WTC11 (cell line): ENCODE data around the gene TPPP3. TPM values are rescaled to one million over a fixed set of nuclear protein-coding genes. Genes with fewer than 3 reads are reported as not detected.

ENCODE experiments used
- ATAC-seq: fragments of 200-7000 bp; cut with Tn5 transposase; 2 replicates; pipeline ENCODE4 v1.10.0; 2021; ENCODE audit warnings: mild to moderate bottlenecking, moderate library complexity
- CTCF ChIA-PET: fragments of 300-600 bp; sonication (Branson Sonifier 250); formaldehyde crosslinking; loops from one replicate; lab custom pipeline; 2021; ENCODE audit warnings: antibody characterized with exemption; lab: Charles Lee
- POLR2A ChIA-PET: fragments of 350-600 bp; sonication (Branson Sonifier 250); formaldehyde crosslinking; loops from one replicate; lab custom pipeline; 2021; ENCODE audit warnings: antibody characterized with exemption; lab: Charles Lee
- DNase-seq: peaks from one replicate; pipeline ENCODE4 v3.0.0; 2021; ENCODE audit warnings: low spot score
- H3K27ac Mint-ChIP-seq: 2 replicates; pipeline ENCODE4 v1.8.0; 2021; ENCODE audit warnings: mixed read lengths
- H3K27me3 Mint-ChIP-seq: 2 replicates; pipeline ENCODE4 v1.8.0; 2021; ENCODE audit warnings: low read depth, mild to moderate bottlenecking, moderate library complexity, mixed read lengths
- H3K36me3 Mint-ChIP-seq: 2 replicates; pipeline ENCODE4 v1.8.0; 2021; ENCODE audit warnings: mixed read lengths
- H3K4me1 Mint-ChIP-seq: 2 replicates; pipeline ENCODE4 v1.8.0; 2022; ENCODE audit warnings: mixed read lengths
- H3K4me3 Mint-ChIP-seq: 2 replicates; pipeline ENCODE4 v1.8.0; 2021; ENCODE audit warnings: mild to moderate bottlenecking, moderate library complexity, mixed read lengths
- H3K9me3 Mint-ChIP-seq: 2 replicates; pipeline ENCODE4 v1.8.0; 2021; ENCODE audit warnings: mixed read lengths
- CREB1 ChIP-seq: sonication (generic); formaldehyde crosslinking; IDR thresholded peaks from 2 replicates; pipeline ENCODE4 v1.8.0; 2023; ENCODE audit warnings: mild to moderate bottlenecking, missing genetic modification reagents
- ELF4 ChIP-seq: sonication (generic); formaldehyde crosslinking; IDR thresholded peaks from 2 replicates; pipeline ENCODE4 v1.8.1; 2022; ENCODE audit warnings: low read depth, mild to moderate bottlenecking, moderate library complexity, missing genetic modification reagents
- FOXJ3 ChIP-seq: sonication (generic); formaldehyde crosslinking; IDR thresholded peaks from 2 replicates; pipeline ENCODE4 v1.9.0; 2021; ENCODE audit warnings: missing genetic modification reagents, mild to moderate bottlenecking, borderline replicate concordance
- HMGXB4 ChIP-seq: sonication (generic); formaldehyde crosslinking; IDR thresholded peaks from 2 replicates; pipeline ENCODE4 v1.8.1; 2023; ENCODE audit warnings: mild to moderate bottlenecking, moderate library complexity, missing genetic modification reagents
- NFATC4 ChIP-seq: fragments of 250-450 bp; sonication (Bioruptor Pico); IDR thresholded peaks from 2 replicates; pipeline ENCODE4 v1.9.0; 2021; ENCODE audit warnings: mild to moderate bottlenecking
- RORB ChIP-seq: fragments of 250-450 bp; sonication (Bioruptor Pico); IDR thresholded peaks from 2 replicates; pipeline ENCODE4 v1.9.0; 2021; ENCODE audit warnings: mild to moderate bottlenecking
- TCF7 ChIP-seq: sonication (generic); formaldehyde crosslinking; IDR thresholded peaks from 2 replicates; pipeline ENCODE4 v1.8.0; 2022; ENCODE audit warnings: mild to moderate bottlenecking, low read depth, missing genetic modification reagents, moderate library complexity
- ZNF121 ChIP-seq: sonication (generic); formaldehyde crosslinking; IDR thresholded peaks from 2 replicates; pipeline ENCODE4 v1.8.0; 2023; ENCODE audit warnings: missing genetic modification reagents
- ZNF138 ChIP-seq: sonication (generic); formaldehyde crosslinking; conservative IDR thresholded peaks from 2 replicates; pipeline ENCODE4 v1.8.1; 2022; ENCODE audit warnings: mild to moderate bottlenecking, moderate library complexity, missing genetic modification reagents
- ZNF281 ChIP-seq: sonication (generic); formaldehyde crosslinking; IDR thresholded peaks from 2 replicates; pipeline ENCODE4 v1.8.0; 2023; ENCODE audit warnings: mild to moderate bottlenecking, missing genetic modification reagents
- ZNF396 ChIP-seq: fragments of 250-450 bp; sonication (Bioruptor Pico); IDR thresholded peaks from 2 replicates; pipeline ENCODE4 v1.8.0; 2021; ENCODE audit warnings: mild to moderate bottlenecking, moderate library complexity, borderline replicate concordance
- total RNA-seq: library from RNA; stranded (reverse); gene quantifications from 3 replicates; pipeline ENCODE4 v1.2.3, GENCODE V29; 2021

Gene TPPP3
- total RNA-seq, 1 experiment from 2014 or later = 0.74 TPM

- TF ChIP-seq ZNF396 (CRISPR knock-in tag) (no peak), RORB (no peak), HMGXB4 (CRISPR knock-in tag) (no peak), ZNF281 (no peak), CREB1 (CRISPR knock-in tag) (no peak), ELF4 (CRISPR knock-in tag) (no peak), FOXJ3 (no peak), TCF7 (CRISPR knock-in tag) (no peak)
These were observed 16.3 kb upstream of the TPPP3 start (continued) for GRCh38 chr16:67409631-67410030.

GRCh38 chr16:67407788-67408452 is 14.6 kb upstream of the TPPP3 start:
- peak; percentile 34; the same call in 1 of the 2 replicates for TF ChIP-seq ZNF121 (CRISPR knock-in tag)
- TF ChIP-seq ZNF281 = no peak
- TF ChIP-seq, all 79 proteins: peak for 1
- DNase-seq (no peak), ATAC-seq (peak; percentile 55)
- Mint-ChIP-seq H3K27me3 (peaks cover 14% of the 10 kb centered on the region), H3K9me3 (no peaks in the 10 kb centered on the region), H3K4me3 (no peak overlapping the region), H3K27ac (peak overlapping the region; percentile 57; the same call in 1 of the 2 replicates), H3K36me3 (no peaks in the 10 kb centered on the region), H3K4me1 (peaks cover 39% of the 10 kb centered on the region)
- ChIA-PET POLR2A (no interaction called here), CTCF (interaction anchor here (0.8 to 7.0 kb wide), 18 partner anchors 9 to 161 kb away, joined by 3 to 36 read pairs (median 4); partner anchors contain the start of genes HSD11B2, KCTD19, LRRC36 and TPPP3)

- DNase-seq (no peak), ATAC-seq (no peak)
- H3K27me3 Mint-ChIP-seq = peaks cover 17% of the 10 kb centered on the region
- H3K27ac Mint-ChIP-seq = peak overlapping the region; percentile 57; the same call in 1 of the 2 replicates
- H3K36me3 Mint-ChIP-seq = no peaks in the 10 kb centered on the region
- H3K9me3 Mint-ChIP-seq = no peaks in the 10 kb centered on the region
- peaks cover 39% of the 10 kb centered on the region for H3K4me1 Mint-ChIP-seq
- ChIA-PET POLR2A (interaction anchor here (0.9 kb wide), 1 partner anchor 14 kb away, joined by 3 read pairs; the partner anchor contains the start of gene TPPP3), CTCF (interaction anchor here (0.8 to 7.0 kb wide), 14 partner anchors 8 to 161 kb away, joined by 3 to 36 read pairs (median 6); partner anchors contain the start of genes HSD11B2, KCTD19, LRRC36 and TPPP3)
- H3K4me3 Mint-ChIP-seq = no peak overlapping the region
- TF ChIP-seq ZNF138 (CRISPR knock-in tag) = no peak
- TF ChIP-seq NFATC4 (CRISPR knock-in tag) = no peak
These were observed 14.0 kb upstream of the TPPP3 start for GRCh38 chr16:67407176-67407787.
